IMR-90 (cell line): ENCODE results near the gene TMEM252. TPM values are rescaled to one million over a fixed set of nuclear protein-coding genes. Genes with fewer than 3 reads are reported as not detected.

Experiments used
- ATAC-seq: fragments of 200-7000 bp; cut with Tn5 transposase; 2 replicates; pipeline ENCODE4 v1.9.1; 2020; ENCODE audit warnings: low read depth, mild to moderate bottlenecking, moderate library complexity
- BruUV-seq: library from RNA; stranded (reverse); fragments of 400-500 nt; replicated peaks from 2 replicates; lab custom pipeline; 2021; lab: Mats Ljungman, UMichigan
- CTCF ChIA-PET: fragments of 300-600 bp; formaldehyde crosslinking; extraction: SDS; loops from one replicate; lab custom pipeline; 2021; ENCODE audit warnings: antibody characterized with exemption; lab: Yijun Ruan, JAX
- POLR2A ChIA-PET: fragments of 300-600 bp; sonication (Branson Sonifier 250); formaldehyde crosslinking; loops from one replicate; lab custom pipeline; 2022; ENCODE audit warnings: antibody characterized with exemption; ENCODE audit not compliant: unreplicated experiment; lab: Charles Lee
- DNase-seq: peaks from one replicate; pipeline ENCODE4 v3.0.0; 2013
- H2AFZ ChIP-seq: replicated peaks from 2 replicates; pipeline ENCODE3; 2013; ENCODE audit warnings: low read length, mild to moderate bottlenecking; ENCODE audit not compliant: poor library complexity
- H2AK5ac ChIP-seq: 2 replicates; pipeline ENCODE4 v1.6.1; 2013; ENCODE audit warnings: low read depth, low read length, inconsistent platforms
- H2AK9ac ChIP-seq: replicated peaks from 2 replicates; pipeline ENCODE3; 2013; ENCODE audit warnings: mild to moderate bottlenecking, low read depth, low read length, moderate library complexity; ENCODE audit not compliant: poor library complexity
- H2BK120ac ChIP-seq: 2 replicates; pipeline ENCODE4 v1.6.1; 2013; ENCODE audit warnings: low read depth, low read length, inconsistent platforms
- H2BK15ac ChIP-seq: 3 replicates; pipeline ENCODE4 v1.6.1; 2013; ENCODE audit warnings: low read depth, low read length, inconsistent platforms
- H2BK20ac ChIP-seq: 2 replicates; pipeline ENCODE4 v1.6.1; 2013; ENCODE audit warnings: low read depth, mild to moderate bottlenecking, inconsistent platforms, low read length, moderate library complexity
- H2BK5ac ChIP-seq: 2 replicates; pipeline ENCODE4 v1.6.1; 2013; ENCODE audit warnings: mild to moderate bottlenecking, low read depth, low read length, inconsistent platforms; ENCODE audit not compliant: poor library complexity, severe bottlenecking
- H3K14ac ChIP-seq: replicated peaks from 2 replicates; pipeline ENCODE4 v1.6.1; 2013; ENCODE audit warnings: low read depth, low read length, inconsistent platforms
- H3K18ac ChIP-seq: 2 replicates; pipeline ENCODE4 v1.6.1; 2013; ENCODE audit warnings: low read depth, low read length, control low read depth
- H3K23ac ChIP-seq: 2 replicates; pipeline ENCODE4 v1.6.1; 2013; ENCODE audit warnings: low read depth, low read length, inconsistent platforms
- H3K27ac ChIP-seq: 2 replicates; pipeline ENCODE4 v1.5.1; 2013; ENCODE audit warnings: mild to moderate bottlenecking, control low read depth, low read length; ENCODE audit not compliant: insufficient read depth
- H3K27me3 ChIP-seq: 2 replicates; pipeline ENCODE4 v1.6.1; 2013; ENCODE audit warnings: low read length; ENCODE audit not compliant: control insufficient read depth, insufficient read depth
- H3K36me3 ChIP-seq: 2 replicates; pipeline ENCODE4 v1.6.1; 2013; ENCODE audit warnings: low read length, mixed read lengths; ENCODE audit not compliant: control insufficient read depth, insufficient read depth
- H3K4ac ChIP-seq: 2 replicates; pipeline ENCODE4 v1.6.1; 2013; ENCODE audit warnings: low read depth, low read length, inconsistent platforms
- H3K4me1 ChIP-seq: 2 replicates; pipeline ENCODE4 v1.6.1; 2013; ENCODE audit warnings: low read length, mixed read lengths; ENCODE audit not compliant: control insufficient read depth, insufficient read depth
- H3K4me2 ChIP-seq: 2 replicates; pipeline ENCODE4 v1.6.1; 2013; ENCODE audit warnings: low read depth, mild to moderate bottlenecking, control low read depth, low read length, moderate library complexity
- H3K4me3 ChIP-seq: 2 replicates; pipeline ENCODE4 v1.5.1; 2013; ENCODE audit warnings: low read depth, mild to moderate bottlenecking, control low read depth, low read length, moderate library complexity; ENCODE audit not compliant: insufficient read depth
- H3K56ac ChIP-seq: 2 replicates; pipeline ENCODE4 v1.6.1; 2013; ENCODE audit warnings: low read length, inconsistent platforms; ENCODE audit not compliant: insufficient read depth; ENCODE audit errors: extremely low read depth
- H3K79me1 ChIP-seq, 2 experiments: 2 replicates each; pipeline ENCODE4 v1.6.1; 2013; ENCODE audit warnings: low read length in 2 of 2, inconsistent platforms in 1 of 2, low read depth in 1 of 2
- H3K9ac ChIP-seq: 2 replicates; pipeline ENCODE4 v1.6.1; 2013; ENCODE audit warnings: low read depth, low read length, control low read depth
- H3K9me1 ChIP-seq: 2 replicates; pipeline ENCODE4 v1.6.1; 2013; ENCODE audit warnings: low read length, inconsistent platforms; ENCODE audit not compliant: insufficient read depth
- H3K9me3 ChIP-seq: 2 replicates; pipeline ENCODE4 v1.6.1; 2013; ENCODE audit warnings: low read length; ENCODE audit not compliant: control insufficient read depth, insufficient read depth
- H4K20me1 ChIP-seq: 2 replicates; pipeline ENCODE4 v1.6.1; 2013; ENCODE audit warnings: low read length, inconsistent platforms; ENCODE audit not compliant: insufficient read depth
- H4K5ac ChIP-seq: 2 replicates; pipeline ENCODE4 v1.6.1; 2013; ENCODE audit warnings: mild to moderate bottlenecking, low read depth, low read length, control low read depth
- H4K8ac ChIP-seq, 2 experiments: 2 replicates each; pipeline ENCODE4 v1.6.1; 2013; ENCODE audit warnings: low read depth in 2 of 2, low read length in 2 of 2, control low read depth in 1 of 2, inconsistent platforms in 1 of 2
- H4K91ac ChIP-seq: 2 replicates; pipeline ENCODE4 v1.6.1; 2013; ENCODE audit warnings: low read depth, low read length, inconsistent platforms; ENCODE audit not compliant: insufficient read depth
- CEBPB ChIP-seq: IDR thresholded peaks from 2 replicates; pipeline ENCODE4 v1.6.1; 2012; ENCODE audit warnings: low read depth, low read length, improper control_type of control experiment
- MAFK ChIP-seq: IDR thresholded peaks from 2 replicates; pipeline ENCODE4 v1.6.1; 2012; ENCODE audit warnings: low read depth, low read length, improper control_type of control experiment
- NFE2L2 ChIP-seq: fragments of 150-350 bp; IDR thresholded peaks from 2 replicates; pipeline ENCODE4 v1.6.1; 2016; ENCODE audit warnings: low read depth, mild to moderate bottlenecking, low read length
- RCOR1 ChIP-seq: IDR thresholded peaks from 2 replicates; pipeline ENCODE4 v1.6.1; 2012; ENCODE audit warnings: mild to moderate bottlenecking, low read length, improper control_type of control experiment; ENCODE audit not compliant: insufficient replicate concordance
- WGBS, 2 experiments: methylation state at CpG; one replicate each; pipeline versions ENCODE4 v1.1.5 to v1.1.7; 2013; ENCODE audit warnings: missing lambda C conversion rate in 2 of 2; ENCODE audit not compliant: insufficient read length in 1 of 2; ENCODE audit errors: extremely low coverage in 2 of 2; 5-methylcytosine and 5-hydroxymethylcytosine counted together
- dilution Hi-C: fragments of 300-500 bp; cut with HindIII; formaldehyde crosslinking; loops from one replicate; pipeline ENCODE4 v1.14.3; 2018; ENCODE audit warnings: low sequenced_read_pairs; ENCODE audit not compliant: unreplicated experiment
- in situ Hi-C: fragments of 300-500 bp; cut with MboI; formaldehyde crosslinking; loops from 3 replicates; pipeline ENCODE4 v1.14.3; 2019; ENCODE audit warnings: low sequenced_read_pairs, inconsistent platforms, mixed read lengths
- intact Hi-C: fragments of 100-400 bp; cut with micrococcal nuclease; formaldehyde crosslinking; loops from 2 replicates; pipeline ENCODE4 v1.10.0; 2022
- polyA plus RNA-seq, 3 experiments: library from polyadenylated mRNA; depleted of rRNA; stranded (reverse); fragments of >200 nt; gene quantifications; 2 replicates each; pipeline ENCODE4 v1.2.3, GENCODE V29; 2012; ENCODE audit warnings: low replicate concordance in 1 of 3
- total RNA-seq: library from RNA; depleted of rRNA; stranded (reverse); fragments of >200 nt; gene quantifications from 2 replicates; pipeline ENCODE4 v1.2.3, GENCODE V29; 2012
- TF ChIP-seq, protein P1 (sequence below): fragments of 150-350 bp; IDR thresholded peaks from 2 replicates; pipeline ENCODE4 v1.6.1; 2017; ENCODE audit warnings: mild to moderate bottlenecking, antibody characterized with exemption, low read length, low read depth

Gene TMEM252
- total and polyA plus RNA-seq, 2 of the 4 experiments (the other 2 are of a cell fraction), result not detected

GRCh38 chr9:68500457-68501381, 40.0 kb downstream of the TMEM252 start:
- CTCF ChIA-PET, result no interaction called here
- Histone ChIP-seq H4K5ac (peak overlapping the region; percentile 10; the same call in 1 of the 2 replicates), H3K23ac (peak overlapping the region; percentile 16; the same call in 1 of the 2 replicates), H2AK5ac (peak overlapping the region; percentile 39), H3K4ac (peak overlapping the region; percentile 63; the same call in 1 of the 2 replicates), H2AFZ (no peak overlapping the region), H3K79me1 (no peaks in the 10 kb centered on the region), H2BK20ac (peak overlapping the region; percentile 59; the same call in 1 of the 2 replicates), H3K9me3 (no peaks in the 10 kb centered on the region), H3K14ac (peak overlapping the region; percentile 10; the same call in 1 of the 2 replicates), H3K4me2 (peak overlapping the region; percentile 68; the same call in 1 of the 2 replicates), H3K9me1 (no peaks in the 10 kb centered on the region; the same call in 1 of the 2 replicates), H3K4me1 (peaks cover 9% of the 10 kb centered on the region), H3K56ac (0 out of 2 replicates have a peak overlapping the region, but pooled peaks have one; percentile 43), H3K27me3 (no peaks in the 10 kb centered on the region), H3K9ac (no peak overlapping the region), H3K18ac (peak overlapping the region; percentile 83), H4K91ac (0 out of 2 replicates have a peak overlapping the region, but pooled peaks have one; percentile 37), H2AK9ac (no peak overlapping the region), H2BK120ac (peak overlapping the region; percentile 80), H4K8ac (peak overlapping the region in 1 of 2 experiments; percentile 48; a peak in 2 of 4 replicates), H4K20me1 (no peaks in the 10 kb centered on the region), H3K27ac (peak overlapping the region; percentile 61), H2BK15ac (no peak overlapping the region; the same call in 2 of the 3 replicates), H3K36me3 (no peaks in the 10 kb centered on the region), H2BK5ac (peak overlapping the region; percentile 73), H3K4me3 (no peak overlapping the region)
- dilution Hi-C loops, result no loop called here
- TF ChIP-seq, protein P1, sequence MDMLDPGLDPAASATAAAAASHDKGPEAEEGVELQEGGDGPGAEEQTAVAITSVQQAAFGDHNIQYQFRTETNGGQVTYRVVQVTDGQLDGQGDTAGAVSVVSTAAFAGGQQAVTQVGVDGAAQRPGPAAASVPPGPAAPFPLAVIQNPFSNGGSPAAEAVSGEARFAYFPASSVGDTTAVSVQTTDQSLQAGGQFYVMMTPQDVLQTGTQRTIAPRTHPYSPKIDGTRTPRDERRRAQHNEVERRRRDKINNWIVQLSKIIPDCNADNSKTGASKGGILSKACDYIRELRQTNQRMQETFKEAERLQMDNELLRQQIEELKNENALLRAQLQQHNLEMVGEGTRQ, result peak; percentile 42; the same call in 1 of the 2 replicates
- TF ChIP-seq NFE2L2, result no peak
- TF ChIP-seq MAFK, result no peak
- TF ChIP-seq CEBPB, result peak; percentile 90
- no peak for TF ChIP-seq RCOR1
- DNase-seq (peak; percentile 70), ATAC-seq (peak; percentile 90)
- in situ Hi-C loops, result no loop called here
- BruUV-seq, result no TSS peak
- intact Hi-C loops, result no loop called here
- POLR2A ChIA-PET, result no interaction called here
- no CpG with 5 or more reads among the region's 9 CpGs for WGBS, 2 experiments
